Effector memory CD4-positive, alpha-beta T cell (primary cell): ENCODE measurements around the gene FANCE.
A peak's percentile ranks its signal among the peaks of the same experiment; 100 is the strongest.

Experiments
- DNase-seq, 3 donors: peaks; one replicate each; pipeline ENCODE4 v3.0.0-alpha.2; 2020
- H3K27ac ChIP-seq: 2 replicates; pipeline ENCODE4 v1.7.0; 2013; ENCODE audit warnings: mild to moderate bottlenecking, low read length, moderate library complexity; ENCODE audit not compliant: insufficient read depth, poor library complexity, severe bottlenecking
- H3K27me3 ChIP-seq: replicated peaks from 2 replicates; pipeline ENCODE4 v1.7.0; 2013; ENCODE audit warnings: mild to moderate bottlenecking, low read length; ENCODE audit not compliant: insufficient read depth, control insufficient read depth, poor library complexity, severe bottlenecking
- H3K36me3 ChIP-seq: 2 replicates; pipeline ENCODE4 v1.7.0; 2013; ENCODE audit warnings: mild to moderate bottlenecking, low read length, moderate library complexity; ENCODE audit not compliant: control insufficient read depth, insufficient read depth
- H3K4me1 ChIP-seq: 2 replicates; pipeline ENCODE4 v1.7.0; 2013; ENCODE audit warnings: low read length, mild to moderate bottlenecking; ENCODE audit not compliant: control insufficient read depth, insufficient read depth, poor library complexity, severe bottlenecking
- H3K4me3 ChIP-seq: 2 replicates; pipeline ENCODE4 v1.7.0; 2013; ENCODE audit warnings: low read length, low read depth, mild to moderate bottlenecking; ENCODE audit not compliant: insufficient read depth, poor library complexity, severe bottlenecking
- H3K9me3 ChIP-seq: 2 replicates; pipeline ENCODE4 v1.7.0; 2013; ENCODE audit warnings: mild to moderate bottlenecking, low read length, moderate library complexity; ENCODE audit not compliant: control insufficient read depth
- total RNA-seq, 3 donors: gene quantifications; one replicate each; lab custom pipeline; 2026; lab: John Stamatoyannopoulos, UW

The FANCE gene, protein sequence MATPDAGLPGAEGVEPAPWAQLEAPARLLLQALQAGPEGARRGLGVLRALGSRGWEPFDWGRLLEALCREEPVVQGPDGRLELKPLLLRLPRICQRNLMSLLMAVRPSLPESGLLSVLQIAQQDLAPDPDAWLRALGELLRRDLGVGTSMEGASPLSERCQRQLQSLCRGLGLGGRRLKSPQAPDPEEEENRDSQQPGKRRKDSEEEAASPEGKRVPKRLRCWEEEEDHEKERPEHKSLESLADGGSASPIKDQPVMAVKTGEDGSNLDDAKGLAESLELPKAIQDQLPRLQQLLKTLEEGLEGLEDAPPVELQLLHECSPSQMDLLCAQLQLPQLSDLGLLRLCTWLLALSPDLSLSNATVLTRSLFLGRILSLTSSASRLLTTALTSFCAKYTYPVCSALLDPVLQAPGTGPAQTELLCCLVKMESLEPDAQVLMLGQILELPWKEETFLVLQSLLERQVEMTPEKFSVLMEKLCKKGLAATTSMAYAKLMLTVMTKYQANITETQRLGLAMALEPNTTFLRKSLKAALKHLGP
- 10.6 to 15.4 (median 12.8) reads per million in 3 donors for total RNA-seq

GRCh38 chr6:35452183-35453090 lies at the start of gene FANCE:
Gene FANCE (plus strand): TSS chr6:35452338. CDS start chr6:35452546, 208 bp downstream.
- H3K4me1 ChIP-seq, result peaks cover 10% of the 10 kb centered on the region
- H3K27me3 ChIP-seq, result no peaks in the 10 kb centered on the region
- H3K36me3 ChIP-seq, result no peaks in the 10 kb centered on the region
- H3K9me3 ChIP-seq, result no peaks in the 10 kb centered on the region
- peak; percentile 83 to 91 (median 87) for DNase-seq
- peak within 1 kb of the TSS; percentile 78 for H3K4me3 ChIP-seq
- peak within 1 kb of the TSS; percentile 59 for H3K27ac ChIP-seq

GRCh38 chr6:35402856-35403191 lies 49.3 kb upstream of the FANCE start:
- Histone ChIP-seq H3K4me1 (no peaks in the 10 kb centered on the region), H3K36me3 (no peaks in the 10 kb centered on the region), H3K9me3 (no peaks in the 10 kb centered on the region), H3K4me3 (no peak overlapping the region), H3K27me3 (no peaks in the 10 kb centered on the region), H3K27ac (no peak overlapping the region)
- no peak for DNase-seq

DNA sequence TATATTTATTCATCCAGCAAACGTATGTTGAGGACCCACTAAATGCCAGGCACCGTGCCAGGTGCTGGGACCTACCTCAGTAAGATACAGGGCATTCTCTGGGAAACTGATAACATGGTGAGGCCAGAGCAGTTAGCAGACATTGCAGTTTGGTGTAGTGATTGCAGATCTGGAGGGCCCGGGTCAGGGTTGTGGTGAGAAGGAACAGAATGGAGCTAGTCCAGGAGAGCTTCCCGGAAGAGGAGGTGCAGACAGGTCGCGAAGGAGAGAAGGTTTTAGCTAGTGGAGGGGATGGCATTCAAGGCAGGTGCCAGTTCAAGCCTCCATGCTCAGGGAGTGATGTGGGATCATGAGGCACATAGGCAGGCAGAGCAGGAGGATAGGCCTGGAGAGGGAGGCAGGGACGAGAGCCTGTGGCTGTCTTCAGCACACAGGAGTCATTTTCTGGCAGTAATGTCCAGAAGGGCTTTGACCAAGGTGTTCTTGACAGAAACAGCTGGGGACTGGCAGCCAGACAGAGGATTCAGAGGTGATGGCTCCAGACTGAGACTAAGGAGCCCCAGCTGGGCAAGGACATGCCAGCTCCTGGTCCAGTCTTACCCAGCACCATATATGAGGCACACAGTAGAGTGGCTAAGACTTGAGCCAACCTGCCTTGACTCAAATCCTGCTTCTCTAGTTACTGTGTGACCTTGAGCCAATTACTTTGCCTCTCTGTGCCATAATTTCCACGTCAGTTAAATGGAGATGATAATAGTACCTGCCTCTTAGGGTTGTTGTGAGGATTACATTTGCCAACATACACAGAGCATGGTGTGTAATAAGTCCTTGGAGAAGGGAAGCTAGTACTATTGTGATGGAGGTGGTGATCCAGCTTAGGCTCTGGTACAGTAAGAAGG lies 48.3 kb upstream of the FANCE start:
- no peaks in the 10 kb centered on the region for H3K4me1 ChIP-seq
- H3K36me3 ChIP-seq, result no peaks in the 10 kb centered on the region
- no peak overlapping the region for H3K4me3 ChIP-seq
- no peaks in the 10 kb centered on the region for H3K27me3 ChIP-seq
- no peaks in the 10 kb centered on the region for H3K9me3 ChIP-seq
- no peak for DNase-seq
- no peak overlapping the region for H3K27ac ChIP-seq

GRCh38 chr6:35406711-35407485 lies 45.2 kb upstream of the FANCE start:
- Histone ChIP-seq H3K4me1 (no peaks in the 10 kb centered on the region), H3K9me3 (no peaks in the 10 kb centered on the region), H3K27ac (peak overlapping the region; percentile 18), H3K36me3 (no peaks in the 10 kb centered on the region), H3K4me3 (no peak overlapping the region), H3K27me3 (no peaks in the 10 kb centered on the region)
- DNase-seq, result no peak

DNA sequence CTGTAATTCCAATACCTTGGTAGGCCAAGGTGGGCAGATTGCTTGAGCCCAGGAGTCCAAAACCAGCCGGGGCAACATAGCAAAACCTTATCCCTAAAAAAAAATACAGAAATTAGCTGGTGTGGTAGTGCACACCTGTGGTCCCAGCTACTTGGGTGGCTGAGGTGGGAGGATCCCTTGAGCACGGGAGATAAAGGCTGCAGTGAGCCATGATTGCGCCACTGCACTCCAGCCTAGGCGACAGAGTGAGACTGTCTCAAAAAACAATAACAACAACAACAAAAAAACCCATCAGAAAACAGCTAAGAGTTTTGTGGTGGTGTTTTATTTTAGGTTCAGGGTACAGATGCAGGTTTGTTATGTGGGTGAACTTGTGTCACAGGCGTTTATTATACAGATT lies 42.9 kb upstream of the FANCE start:
- H3K27ac ChIP-seq, result no peak overlapping the region

GRCh38 chr6:35410131-35410530 lies 42.0 kb upstream of the FANCE start:
- no peak for DNase-seq
- H3K36me3 ChIP-seq, result peaks cover 16% of the 10 kb centered on the region

More for the DNA sequence above, 42.9 kb upstream of the FANCE start:
- Histone ChIP-seq H3K4me3 (no peak overlapping the region), H3K27me3 (no peaks in the 10 kb centered on the region), H3K36me3 (peaks cover 16% of the 10 kb centered on the region), H3K9me3 (no peaks in the 10 kb centered on the region), H3K4me1 (no peaks in the 10 kb centered on the region)
- DNase-seq, result no peak

GRCh38 chr6:35411066-35411465 lies 41.1 kb upstream of the FANCE start:
- Histone ChIP-seq H3K4me1 (no peaks in the 10 kb centered on the region), H3K4me3 (no peak overlapping the region), H3K9me3 (no peaks in the 10 kb centered on the region), H3K27me3 (no peaks in the 10 kb centered on the region), H3K27ac (no peak overlapping the region), H3K36me3 (peaks cover 19% of the 10 kb centered on the region)
- DNase-seq, result no peak

More at GRCh38 chr6:35410131-35410530, 42.0 kb upstream of the FANCE start:
- Histone ChIP-seq H3K4me1 (no peaks in the 10 kb centered on the region), H3K27ac (no peak overlapping the region), H3K27me3 (no peaks in the 10 kb centered on the region), H3K4me3 (no peak overlapping the region), H3K9me3 (no peaks in the 10 kb centered on the region)

DNA sequence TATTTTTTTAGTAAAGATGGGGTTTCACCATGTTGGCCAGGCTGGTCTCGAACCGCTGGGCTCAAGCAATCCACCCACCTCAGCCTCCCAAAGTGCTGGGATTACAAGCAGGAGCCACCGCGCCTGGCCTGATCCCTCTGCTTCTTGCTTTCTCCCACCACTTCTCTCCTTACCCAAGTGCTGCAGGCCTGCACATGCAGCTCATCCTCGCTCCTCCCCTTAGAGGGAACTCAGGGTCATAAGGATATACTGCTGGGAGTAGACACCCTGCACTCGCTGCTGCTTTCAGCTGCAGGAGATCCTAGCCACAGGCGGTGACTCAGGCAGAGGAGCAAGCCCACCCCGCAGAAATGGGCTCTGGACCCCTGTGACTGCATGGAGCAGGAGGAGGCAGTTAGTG lies 40.0 kb upstream of the FANCE start:
- Histone ChIP-seq H3K4me3 (no peak overlapping the region), H3K27me3 (no peaks in the 10 kb centered on the region), H3K9me3 (no peaks in the 10 kb centered on the region), H3K27ac (no peak overlapping the region), H3K36me3 (peaks cover 23% of the 10 kb centered on the region), H3K4me1 (no peaks in the 10 kb centered on the region)
- DNase-seq, result no peak

- H3K36me3 ChIP-seq, result peaks cover 23% of the 10 kb centered on the region
Observed at GRCh38 chr6:35413911-35414310, 38.2 kb upstream of the FANCE start.

More at GRCh38 chr6:35413911-35414310, 38.2 kb upstream of the FANCE start:
- Histone ChIP-seq H3K4me1 (peaks cover 12% of the 10 kb centered on the region), H3K9me3 (no peaks in the 10 kb centered on the region), H3K27me3 (no peaks in the 10 kb centered on the region), H3K4me3 (no peak overlapping the region), H3K27ac (no peak overlapping the region)
- no peak for DNase-seq
